ENCODE results near the gene PAH. TPM values are rescaled to one million over a fixed set of nuclear protein-coding genes. Genes with fewer than 3 reads are reported as not detected.

PAH gene
- total and polyA plus RNA-seq, 2 of the 4 experiments (the other 2 are of a cell fraction): not detected

- H2AFZ ChIP-seq (replicated peaks; ENCODE audit: low read length, poor library complexity): peak overlapping the region; percentile 10
- no peak overlapping the region for H3K4me3 ChIP-seq (ENCODE audit: insufficient read depth, low read depth, low read length)
- no peak overlapping the region for H3K9ac ChIP-seq (ENCODE audit: low read depth, low read length)
- H2BK5ac ChIP-seq (ENCODE audit: low read depth, low read length, poor library complexity, severe bottlenecking): no peak overlapping the region
- no peak overlapping the region for H2AK9ac ChIP-seq (replicated peaks; ENCODE audit: low read depth, low read length, poor library complexity)
- no peaks in the 10 kb centered on the region for H3K4me1 ChIP-seq (ENCODE audit: control insufficient read depth, insufficient read depth, low read length)
- no peak overlapping the region for H3K14ac ChIP-seq (replicated peaks; ENCODE audit: low read depth, low read length)
- no peak overlapping the region for H2BK15ac ChIP-seq (ENCODE audit: low read depth, low read length)
- no TSS peak for BruUV-seq (replicated peaks)
- H4K8ac ChIP-seq (ENCODE audit: low read depth in 2 of 2, low read length in 2 of 2): no peak overlapping the region
- H3K23ac ChIP-seq (ENCODE audit: low read depth, low read length): no peak overlapping the region
- H4K20me1 ChIP-seq (ENCODE audit: insufficient read depth, low read length): no peaks in the 10 kb centered on the region
- ChIA-PET POLR2A (ENCODE audit: unreplicated experiment) (no interaction called here), CTCF (no interaction called here)
- no peaks in the 10 kb centered on the region for H3K27me3 ChIP-seq (ENCODE audit: control insufficient read depth, insufficient read depth, low read length)
- H2AK5ac ChIP-seq (ENCODE audit: low read depth, low read length): no peak overlapping the region
- no peaks in the 10 kb centered on the region for H3K79me1 ChIP-seq (ENCODE audit: low read depth in 1 of 2, low read length in 2 of 2)
- TF ChIP-seq MXI1 (IDR thresholded peaks at IDR 0.05; ENCODE audit: borderline replicate concordance, low read depth, low read length) (peak; percentile 76; the same call in 1 of the 2 replicates), FOS (IDR thresholded peaks at IDR 0.05; ENCODE audit: low read depth, low read length) (no peak), RFX5 (IDR thresholded peaks at IDR 0.05; ENCODE audit: low read depth, low read length) (no peak), CEBPB (IDR thresholded peaks at IDR 0.05; ENCODE audit: low read depth, low read length) (no peak), SMC3 (IDR thresholded peaks at IDR 0.05; ENCODE audit: low read depth, low read length) (no peak), RAD21 (IDR thresholded peaks at IDR 0.05; ENCODE audit: low read length) (no peak), MAFK (IDR thresholded peaks at IDR 0.05; ENCODE audit: low read depth, low read length) (no peak)
- H3K27ac ChIP-seq (ENCODE audit: insufficient read depth, low read length): no peak overlapping the region
- no peak overlapping the region for H2BK20ac ChIP-seq (ENCODE audit: low read depth, low read length)
- H3K18ac ChIP-seq (ENCODE audit: low read depth, low read length): no peak overlapping the region
- no peak overlapping the region for H3K4me2 ChIP-seq (ENCODE audit: low read depth, low read length)
- DNase-seq (peak; percentile 2), ATAC-seq (ENCODE audit: low read depth) (peak; percentile 85)
- no peak overlapping the region for H4K91ac ChIP-seq (ENCODE audit: insufficient read depth, low read depth, low read length)
- no peak overlapping the region for H4K5ac ChIP-seq (ENCODE audit: low read depth, low read length)
- no peak overlapping the region for H2BK120ac ChIP-seq (ENCODE audit: low read depth, low read length)
- no peak overlapping the region for H3K4ac ChIP-seq (ENCODE audit: low read depth, low read length)
- dilution Hi-C loops (cut with HindIII; ENCODE audit: low sequenced_read_pairs, unreplicated experiment): no loop called here
- H3K36me3 ChIP-seq (ENCODE audit: control insufficient read depth, insufficient read depth, low read length): no peaks in the 10 kb centered on the region
- H3K9me3 ChIP-seq (ENCODE audit: control insufficient read depth, insufficient read depth, low read length): no peaks in the 10 kb centered on the region
- no peaks in the 10 kb centered on the region for H3K9me1 ChIP-seq (ENCODE audit: insufficient read depth, low read length)
- H3K56ac ChIP-seq (ENCODE audit: extremely low read depth, insufficient read depth, low read length): no peak overlapping the region
- in situ Hi-C loops (cut with MboI; ENCODE audit: low sequenced_read_pairs): no loop called here
- 0% methylated on average over 3 of the region's 36 CpGs; no CpG with 5 or more reads in 1 of the 2 experiments for WGBS, 2 experiments (ENCODE audit: extremely low coverage in 2 of 2, insufficient read length in 1 of 2)
- intact Hi-C loops (cut with micrococcal nuclease): no loop called here
Observed at GRCh38 chr12:102824218-102824835, 92.7 kb downstream of the PAH start.

Measured in IMR-90 (cell line).